ENCODE measurements around the gene PLPPR2.
"Not testable (repeated sequence)": the region's sequence is repeated elsewhere in the genome, so short reads cannot be mapped to it uniquely, and the experiment has no call there.

Gene PLPPR2

GRCh38 chr19:11405846-11406643 is 50.8 kb downstream of the PLPPR2 start:
- TF ChIP-seq CTCF (IDR thresholded peaks at IDR 0.05; ENCODE audit: low read depth, low read length): no peak
- no peak overlapping the region for H3K27ac ChIP-seq
- H3K9me3 ChIP-seq (ENCODE audit: severe bottlenecking): no peaks in the 10 kb centered on the region
- DNase-seq: no peak
- H3K27me3 ChIP-seq (ENCODE audit: insufficient read depth, low read depth, severe bottlenecking): peaks cover 21% of the 10 kb centered on the region
- H3K36me3 ChIP-seq: no peaks in the 10 kb centered on the region
- no peak overlapping the region for H3K4me3 ChIP-seq (ENCODE audit: low read depth, low read length)

- not testable (repeated sequence) for H3K4me3 ChIP-seq (ENCODE audit: low read depth, low read length); H3K9me3 ChIP-seq (ENCODE audit: severe bottlenecking); H3K27ac ChIP-seq; H3K36me3 ChIP-seq; DNase-seq
- H3K27me3 ChIP-seq (ENCODE audit: insufficient read depth, low read depth, severe bottlenecking): peaks cover 28% of the 10 kb centered on the region
Observed at GRCh38 chr19:11406703-11407236, 51.5 kb downstream of the PLPPR2 start.

- peaks cover 37% of the 10 kb centered on the region for H3K27me3 ChIP-seq (ENCODE audit: insufficient read depth, low read depth, severe bottlenecking)
- H3K9me3 ChIP-seq (ENCODE audit: severe bottlenecking): no peaks in the 10 kb centered on the region
- TF ChIP-seq CTCF (IDR thresholded peaks at IDR 0.05; ENCODE audit: low read depth, low read length): no peak
- no peak for DNase-seq
- H3K4me3 ChIP-seq (ENCODE audit: low read depth, low read length): no peak overlapping the region
- no peak overlapping the region for H3K27ac ChIP-seq
- no peaks in the 10 kb centered on the region for H3K36me3 ChIP-seq
Observed at GRCh38 chr19:11408591-11408990, 53.4 kb downstream of the PLPPR2 start.

GRCh38 chr19:11410682-11411081 is 55.5 kb downstream of the PLPPR2 start:
- Histone ChIP-seq H3K4me3 (ENCODE audit: low read depth, low read length) (no peak overlapping the region), H3K27ac (no peak overlapping the region), H3K9me3 (ENCODE audit: severe bottlenecking) (no peaks in the 10 kb centered on the region), H3K27me3 (ENCODE audit: insufficient read depth, low read depth, severe bottlenecking) (peaks cover 41% of the 10 kb centered on the region), H3K36me3 (no peaks in the 10 kb centered on the region)
- no peak for DNase-seq
- no peak for TF ChIP-seq CTCF (IDR thresholded peaks at IDR 0.05; ENCODE audit: low read depth, low read length)

GRCh38 chr19:11414544-11414943 is 59.3 kb downstream of the PLPPR2 start:
- H3K27me3 ChIP-seq (ENCODE audit: insufficient read depth, low read depth, severe bottlenecking): peaks cover 66% of the 10 kb centered on the region
- no peaks in the 10 kb centered on the region for H3K9me3 ChIP-seq (ENCODE audit: severe bottlenecking)
- no peak for TF ChIP-seq CTCF (IDR thresholded peaks at IDR 0.05; ENCODE audit: low read depth, low read length)
- no peak overlapping the region for H3K27ac ChIP-seq
- peak; percentile 85 for DNase-seq
- no peak overlapping the region for H3K4me3 ChIP-seq (ENCODE audit: low read depth, low read length)
- H3K36me3 ChIP-seq: no peaks in the 10 kb centered on the region
